Loucy (cell line): ENCODE results near the gene FBRSL1.

Source experiments
- CTCF ChIP-seq: fragments of 200-600 bp; sonication (generic); conservative IDR thresholded peaks from 2 replicates; pipeline ENCODE4 v1.5.1; 2014; ENCODE audit warnings: mild to moderate bottlenecking, antibody characterized with exemption, low read length
- EZH2phosphoT487 ChIP-seq: fragments of 200-600 bp; IDR thresholded peaks from 2 replicates; pipeline ENCODE4 v1.6.1; 2018; ENCODE audit warnings: antibody characterized with exemption, mild to moderate bottlenecking, moderate library complexity, borderline replicate concordance

GRCh38 chr12:132559652-132560363 lies 69.9 kb downstream of the FBRSL1 start:
- TF ChIP-seq CTCF (0 out of 2 replicates have a peak, but pooled peaks have one; percentile 12), EZH2phosphoT487 (no peak)
